Measurements from ENCODE around the gene P2RY6.

DNA sequence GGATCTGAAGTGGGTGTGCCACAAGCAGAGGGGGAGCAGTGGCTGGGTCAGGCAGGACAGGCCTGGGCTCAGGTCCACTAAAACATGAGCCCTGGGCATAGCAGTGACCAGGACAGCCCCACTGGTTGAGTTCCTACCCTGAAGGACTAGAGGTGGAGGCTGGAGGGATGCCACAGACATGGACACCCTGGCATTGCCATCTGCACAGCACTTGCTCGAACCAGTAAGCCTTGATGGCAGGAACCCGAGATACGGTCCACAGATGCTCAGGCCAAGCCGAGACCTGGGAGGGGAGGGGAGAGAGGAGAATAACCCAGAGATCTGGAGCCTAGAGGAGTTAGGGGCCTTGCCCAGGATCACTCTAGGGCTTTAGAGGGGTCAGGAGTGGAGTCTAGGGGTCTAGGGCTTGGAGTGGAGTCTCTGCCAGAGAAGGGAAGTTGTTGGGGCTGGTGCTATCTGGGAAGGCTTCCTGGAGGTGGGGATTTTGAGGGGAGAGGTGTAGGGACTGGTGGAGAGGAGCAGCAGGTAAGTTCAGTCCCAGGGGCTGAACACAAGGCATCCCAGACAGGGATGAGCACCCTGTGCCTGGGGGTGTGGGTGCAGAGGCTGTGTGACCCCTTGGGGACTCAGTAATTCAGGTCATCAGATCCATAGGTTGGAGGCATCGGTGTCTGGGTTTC lies 73.5 kb downstream of the P2RY6 start:
- TF ChIP-seq, protein P1, sequence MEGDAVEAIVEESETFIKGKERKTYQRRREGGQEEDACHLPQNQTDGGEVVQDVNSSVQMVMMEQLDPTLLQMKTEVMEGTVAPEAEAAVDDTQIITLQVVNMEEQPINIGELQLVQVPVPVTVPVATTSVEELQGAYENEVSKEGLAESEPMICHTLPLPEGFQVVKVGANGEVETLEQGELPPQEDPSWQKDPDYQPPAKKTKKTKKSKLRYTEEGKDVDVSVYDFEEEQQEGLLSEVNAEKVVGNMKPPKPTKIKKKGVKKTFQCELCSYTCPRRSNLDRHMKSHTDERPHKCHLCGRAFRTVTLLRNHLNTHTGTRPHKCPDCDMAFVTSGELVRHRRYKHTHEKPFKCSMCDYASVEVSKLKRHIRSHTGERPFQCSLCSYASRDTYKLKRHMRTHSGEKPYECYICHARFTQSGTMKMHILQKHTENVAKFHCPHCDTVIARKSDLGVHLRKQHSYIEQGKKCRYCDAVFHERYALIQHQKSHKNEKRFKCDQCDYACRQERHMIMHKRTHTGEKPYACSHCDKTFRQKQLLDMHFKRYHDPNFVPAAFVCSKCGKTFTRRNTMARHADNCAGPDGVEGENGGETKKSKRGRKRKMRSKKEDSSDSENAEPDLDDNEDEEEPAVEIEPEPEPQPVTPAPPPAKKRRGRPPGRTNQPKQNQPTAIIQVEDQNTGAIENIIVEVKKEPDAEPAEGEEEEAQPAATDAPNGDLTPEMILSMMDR (IDR thresholded peaks at IDR 0.05; ENCODE audit: borderline replicate concordance, extremely low read depth, low read length, poor library complexity, severe bottlenecking) = no peak
- no peak for TF ChIP-seq EZH2 (IDR thresholded peaks at IDR 0.05; ENCODE audit: borderline replicate concordance, low read depth, low read length, severe bottlenecking)

All from DND-41 (cell line).